GM12872 (cell line): ENCODE results near the gene C1QC.

Source experiments
- CTCF ChIP-seq: IDR thresholded peaks from 3 replicates; pipeline ENCODE4 v1.5.1; 2011; ENCODE audit warnings: low read depth, mild to moderate bottlenecking, low read length, moderate library complexity; ENCODE audit not compliant: insufficient read depth

Gene C1QC

DNA sequence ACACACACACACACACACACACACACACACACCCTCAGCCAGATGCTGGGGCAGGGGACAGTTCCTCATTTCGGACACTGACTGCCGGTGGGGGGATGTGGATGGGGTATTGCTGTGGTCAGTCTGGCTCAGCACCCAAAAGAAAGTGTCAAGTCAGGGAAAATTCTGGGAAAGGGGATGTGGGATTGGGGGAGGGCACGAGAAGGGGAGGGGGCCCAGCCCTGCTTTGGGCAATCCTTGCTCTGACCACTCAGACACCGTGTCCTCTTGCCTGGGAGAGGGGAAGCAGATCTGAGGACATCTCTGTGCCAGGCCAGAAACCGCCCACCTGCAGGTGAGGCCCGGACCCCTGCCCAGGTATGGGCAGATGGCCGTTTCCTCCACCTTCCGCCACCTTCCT, at the start of gene C1QC:
Gene C1QC, plus strand, starts transcription at position 253 of the 400 bp plus-strand sequence. CDS start 391 bp downstream, outside the sequence.
- TF ChIP-seq CTCF = no peak

DNA sequence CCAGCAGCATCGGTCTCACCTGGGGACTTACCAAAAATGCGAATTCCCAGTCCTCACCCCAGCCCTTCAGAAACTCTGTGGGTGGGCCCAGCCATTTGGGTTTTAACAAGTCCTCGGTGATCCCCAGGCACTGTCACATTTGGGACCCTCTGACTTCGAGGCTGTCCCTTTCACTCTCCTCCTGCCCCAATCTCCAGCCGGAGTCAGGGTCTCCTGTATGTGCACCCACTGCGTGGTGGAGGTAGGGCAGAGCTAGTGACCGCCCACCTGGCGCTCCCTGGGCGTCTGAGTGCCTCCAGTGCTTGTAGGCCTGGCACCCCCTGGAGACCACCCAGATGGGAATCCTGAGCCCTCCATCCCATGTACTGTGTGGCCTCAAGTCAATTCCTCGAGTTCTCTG, 49.0 kb upstream of the C1QC start:
- TF ChIP-seq CTCF = no peak

- TF ChIP-seq CTCF = no peak
Observed at GRCh38 chr1:22595108-22595507, 48.3 kb upstream of the C1QC start.

GRCh38 chr1:22597301-22597965, 46.0 kb upstream of the C1QC start:
- TF ChIP-seq CTCF = no peak

DNA sequence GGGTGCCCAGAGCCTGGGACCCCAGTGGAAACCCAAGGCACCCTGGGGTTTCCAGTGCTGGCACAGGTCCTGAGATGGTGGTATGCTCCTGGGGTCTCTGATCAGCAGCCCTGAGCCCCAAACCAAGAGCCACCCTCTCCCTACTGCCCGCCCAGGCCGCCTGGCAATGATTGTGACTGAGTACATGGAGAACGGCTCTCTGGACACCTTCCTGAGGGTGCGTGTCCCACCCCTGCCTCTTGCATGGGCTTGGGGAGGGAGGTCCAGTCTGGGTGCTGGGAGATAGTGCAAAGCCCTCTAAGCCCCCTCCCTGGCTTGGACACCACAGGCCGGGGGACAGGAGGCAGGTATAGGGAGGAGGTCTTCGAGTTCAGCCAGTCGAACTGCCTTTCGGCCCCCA, 45.4 kb upstream of the C1QC start:
- no peak for TF ChIP-seq CTCF

GRCh38 chr1:22598736-22599135, 44.7 kb upstream of the C1QC start:
- TF ChIP-seq CTCF = no peak

DNA sequence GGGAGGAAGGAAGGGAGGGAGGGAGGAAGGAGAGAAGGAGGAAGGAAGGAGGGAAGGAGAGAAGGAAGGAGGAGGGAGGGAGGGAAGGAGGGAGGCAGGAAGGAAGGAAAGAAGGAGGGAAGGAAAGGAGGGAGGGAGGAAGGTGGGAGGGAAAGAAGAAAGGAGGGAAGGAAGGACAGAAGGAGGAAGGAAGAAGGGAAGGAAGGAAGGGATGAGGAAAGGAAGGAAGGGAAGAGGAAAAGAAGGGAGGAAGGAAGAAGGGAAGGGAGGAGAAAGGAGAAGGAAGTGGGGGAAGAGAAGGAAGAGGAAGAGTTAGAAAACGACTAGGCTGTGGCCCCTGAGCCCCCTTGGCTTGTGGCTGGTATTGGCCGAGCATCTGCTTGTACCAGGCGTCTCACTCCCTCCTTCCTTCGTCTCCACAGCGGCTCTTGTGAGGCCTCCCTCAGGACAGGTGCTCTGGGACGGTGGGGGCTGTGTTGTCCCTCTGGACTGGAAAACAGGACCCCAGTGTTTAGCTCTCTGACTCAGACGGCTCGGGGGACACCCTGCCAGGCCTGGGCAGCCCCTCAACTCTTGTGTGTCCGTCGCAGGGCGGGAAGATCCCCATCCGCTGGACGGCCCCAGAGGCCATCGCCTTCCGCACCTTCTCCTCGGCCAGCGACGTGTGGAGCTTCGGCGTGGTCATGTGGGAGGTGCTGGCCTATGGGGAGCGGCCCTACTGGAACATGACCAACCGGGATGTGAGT, 43.2 kb upstream of the C1QC start:
- no peak for TF ChIP-seq CTCF
